GM23248 (cell line): ENCODE data around the gene OR2A1. TPM values are rescaled to one million over a fixed set of nuclear protein-coding genes. Genes with fewer than 3 reads are reported as not detected.
"Not testable (repeated sequence)": the region's sequence is repeated elsewhere in the genome, so short reads cannot be mapped to it uniquely, and the experiment has no call there.

Experiments used
- DNase-seq: peaks from one replicate; pipeline ENCODE4 v3.0.0-alpha.2; 2015
- H2AFZ ChIP-seq: fragments of 200-600 bp; sonication (generic); 2 replicates; pipeline ENCODE4 v1.6.1; 2016; ENCODE audit warnings: antibody characterized with exemption
- H3F3A ChIP-seq: fragments of 200-600 bp; sonication (generic); 2 replicates; pipeline ENCODE4 v1.6.1; 2016; ENCODE audit warnings: mild to moderate bottlenecking, antibody characterized with exemption, mixed run types; ENCODE audit not compliant: insufficient read depth
- H3K27ac ChIP-seq: fragments of 200-600 bp; sonication (generic); 2 replicates; pipeline ENCODE4 v1.5.1; 2016; ENCODE audit warnings: mild to moderate bottlenecking
- H3K27me3 ChIP-seq: fragments of 200-600 bp; sonication (generic); replicated peaks from 2 replicates; pipeline ENCODE4 v1.6.1; 2016; ENCODE audit warnings: mild to moderate bottlenecking; ENCODE audit not compliant: insufficient read depth
- H3K36me3 ChIP-seq: fragments of 200-600 bp; sonication (generic); 2 replicates; pipeline ENCODE4 v1.6.1; 2016; ENCODE audit warnings: low read depth, mild to moderate bottlenecking
- H3K4me1 ChIP-seq: fragments of 200-600 bp; sonication (generic); 2 replicates; pipeline ENCODE4 v1.6.1; 2016; ENCODE audit warnings: mild to moderate bottlenecking; ENCODE audit not compliant: insufficient read depth
- H3K4me2 ChIP-seq: fragments of 200-600 bp; sonication (generic); one replicate; pipeline ENCODE4 v1.6.1; 2016; ENCODE audit warnings: mild to moderate bottlenecking; ENCODE audit not compliant: unreplicated experiment
- H3K4me3 ChIP-seq: fragments of 200-600 bp; sonication (generic); 2 replicates; pipeline ENCODE4 v1.5.1; 2016; ENCODE audit warnings: mild to moderate bottlenecking
- H3K79me2 ChIP-seq: fragments of 200-600 bp; sonication (generic); 2 replicates; pipeline ENCODE4 v1.6.1; 2016; ENCODE audit warnings: mild to moderate bottlenecking; ENCODE audit not compliant: insufficient read depth
- H3K9ac ChIP-seq: fragments of 200-600 bp; sonication (generic); 2 replicates; pipeline ENCODE4 v1.6.1; 2016; ENCODE audit warnings: mild to moderate bottlenecking
- H3K9me2 ChIP-seq: fragments of 200-600 bp; sonication (generic); 2 replicates; pipeline ENCODE4 v1.6.1; 2016; ENCODE audit warnings: mixed run types, mild to moderate bottlenecking, moderate library complexity; ENCODE audit not compliant: insufficient read depth
- H3K9me3 ChIP-seq: fragments of 200-600 bp; sonication (generic); one replicate; pipeline ENCODE4 v1.6.1; 2017; ENCODE audit warnings: low read depth
- H4K20me1 ChIP-seq: fragments of 200-600 bp; sonication (generic); 2 replicates; pipeline ENCODE4 v1.6.0; 2016; ENCODE audit not compliant: insufficient read depth
- WGBS, 2 experiments: methylation state at CpG; one replicate each; pipeline ENCODE4 v1.1.6; 2015 to 2017; ENCODE audit warnings: low lambda C conversion rate in 2 of 2, low coverage in 1 of 2; ENCODE audit errors: missing lambda C conversion rate in 2 of 2; 5-methylcytosine and 5-hydroxymethylcytosine counted together
- in situ Hi-C: fragments of 300-500 bp; cut with MboI; formaldehyde crosslinking; loops from 2 replicates; pipeline ENCODE4 v1.15.0; 2020
- polyA plus RNA-seq: library from polyadenylated mRNA; unstranded; fragments of >200 nt; fragmentation: Nextera tagmentation; extraction: Ambion mirVana; gene quantifications from 2 replicates; pipeline ENCODE4 v1.2.1, GENCODE V29; 2016
- total RNA-seq: library from RNA; depleted of rRNA; stranded (reverse); fragments of >200 nt; shearing (Covaris generic); gene quantifications from 2 replicates; pipeline ENCODE4 v1.2.3, GENCODE V29; 2014; rRNA removed

Gene OR2A1
- 0.13 and 0.32 TPM in 2 replicates for total RNA-seq
- 0.10 and 0.15 TPM in 2 replicates for polyA plus RNA-seq

- H3K27ac ChIP-seq, H3K4me2 ChIP-seq, H3K4me1 ChIP-seq, H3F3A ChIP-seq, H3K9me2 ChIP-seq, H3K9ac ChIP-seq, H3K4me3 ChIP-seq, H3K9me3 ChIP-seq, H3K36me3 ChIP-seq, H3K27me3 ChIP-seq, H2AFZ ChIP-seq, in situ Hi-C loops, H4K20me1 ChIP-seq, DNase-seq, H3K79me2 ChIP-seq: not testable (repeated sequence)
- WGBS, 2 experiments, result 60 to 73% methylated on average over 2 of the region's 2 CpGs
These were observed at the start of gene OR2A1 for GRCh38 chr7:144311872-144312469. Gene OR2A1 (plus strand): TSS chr7:144312419. CDS start chr7:144318125, 5,706 bp downstream.

- H3K27ac ChIP-seq, H3K4me1 ChIP-seq, in situ Hi-C loops, H3F3A ChIP-seq, DNase-seq, H3K79me2 ChIP-seq, H4K20me1 ChIP-seq, H2AFZ ChIP-seq, H3K9ac ChIP-seq, H3K4me3 ChIP-seq, H3K36me3 ChIP-seq, H3K9me3 ChIP-seq, H3K9me2 ChIP-seq, H3K4me2 ChIP-seq, H3K27me3 ChIP-seq: not testable (repeated sequence)
- WGBS, 2 experiments, result 91 to 92% methylated on average over 6 of the region's 7 CpGs
These were observed 47.5 kb upstream of the OR2A1 start, which contains the start of gene OR2A7 for GRCh38 chr7:144264692-144265091. Gene OR2A7 (minus strand): TSS chr7:144264792. CDS start chr7:144259628, 5,164 bp downstream.

GRCh38 chr7:144269188-144269587 is 43.0 kb upstream of the OR2A1 start, which contains the start of gene CTAGE8:
Gene CTAGE8 (minus strand): TSS chr7:144269288. CDS start chr7:144269250, 38 bp downstream.
- in situ Hi-C loops, H3K27ac ChIP-seq, H3K9ac ChIP-seq, H3K9me2 ChIP-seq, H4K20me1 ChIP-seq, H3K4me2 ChIP-seq, H3K36me3 ChIP-seq, H3K9me3 ChIP-seq, H2AFZ ChIP-seq, H3F3A ChIP-seq, DNase-seq, H3K27me3 ChIP-seq, H3K79me2 ChIP-seq, H3K4me1 ChIP-seq, H3K4me3 ChIP-seq: not testable (repeated sequence)
- 100% methylated on average over 1 of the region's 19 CpGs; no CpG with 5 or more reads in 1 of the 2 experiments for WGBS, 2 experiments

- in situ Hi-C loops, H3K27ac ChIP-seq, H3K4me2 ChIP-seq, H3K4me1 ChIP-seq, H3K27me3 ChIP-seq, H3K9me2 ChIP-seq, H3K9ac ChIP-seq, H4K20me1 ChIP-seq, DNase-seq, H3K79me2 ChIP-seq, H3K9me3 ChIP-seq, H3K4me3 ChIP-seq, H3F3A ChIP-seq, H2AFZ ChIP-seq, H3K36me3 ChIP-seq: not testable (repeated sequence)
- 86% methylated on average over 4 to 6 of the region's 6 CpGs for WGBS, 2 experiments
These were observed 36.9 kb upstream of the OR2A1 start for GRCh38 chr7:144275281-144275680.

GRCh38 chr7:144280010-144280409 is 32.2 kb upstream of the OR2A1 start:
- in situ Hi-C loops, result not testable (repeated sequence)

GRCh38 chr7:144281981-144282380 is 30.2 kb upstream of the OR2A1 start:
- WGBS, 2 experiments, result no CpG with 5 or more reads among the region's 8 CpGs
- H3F3A ChIP-seq, in situ Hi-C loops, H3K9me2 ChIP-seq, H3K9ac ChIP-seq, H4K20me1 ChIP-seq, H3K79me2 ChIP-seq, H3K9me3 ChIP-seq, H3K36me3 ChIP-seq, H3K27ac ChIP-seq, DNase-seq, H2AFZ ChIP-seq, H3K4me3 ChIP-seq, H3K27me3 ChIP-seq, H3K4me1 ChIP-seq, H3K4me2 ChIP-seq: not testable (repeated sequence)

More at GRCh38 chr7:144280010-144280409, 32.2 kb upstream of the OR2A1 start:
- not testable (repeated sequence) for H3K9me3 ChIP-seq, H3K9ac ChIP-seq, H3K27ac ChIP-seq, H2AFZ ChIP-seq, H3K36me3 ChIP-seq, H4K20me1 ChIP-seq, H3K9me2 ChIP-seq, H3K27me3 ChIP-seq, H3K79me2 ChIP-seq, H3F3A ChIP-seq, DNase-seq, H3K4me1 ChIP-seq, H3K4me3 ChIP-seq, H3K4me2 ChIP-seq
- WGBS, 2 experiments, result 96 to 100% methylated on average over 3 of the region's 6 CpGs

- H3K4me2 ChIP-seq, H3K27ac ChIP-seq, H3F3A ChIP-seq, in situ Hi-C loops, H3K9ac ChIP-seq, H3K9me2 ChIP-seq, H3K4me1 ChIP-seq, H3K79me2 ChIP-seq, H4K20me1 ChIP-seq, H3K9me3 ChIP-seq, H3K36me3 ChIP-seq, H3K27me3 ChIP-seq, DNase-seq, H3K4me3 ChIP-seq, H2AFZ ChIP-seq: not testable (repeated sequence)
- 83 to 94% methylated on average over 3 to 4 of the region's 4 CpGs for WGBS, 2 experiments
These were observed 29.7 kb upstream of the OR2A1 start for GRCh38 chr7:144282490-144282889.
